ENCODE measurements around the gene EXOC4. TPM values are rescaled to one million over a fixed set of nuclear protein-coding genes. Genes with fewer than 3 reads are reported as not detected.

The EXOC4 gene
- total RNA-seq, 1 experiment from 2014 or later: 62.4 TPM

DNA sequence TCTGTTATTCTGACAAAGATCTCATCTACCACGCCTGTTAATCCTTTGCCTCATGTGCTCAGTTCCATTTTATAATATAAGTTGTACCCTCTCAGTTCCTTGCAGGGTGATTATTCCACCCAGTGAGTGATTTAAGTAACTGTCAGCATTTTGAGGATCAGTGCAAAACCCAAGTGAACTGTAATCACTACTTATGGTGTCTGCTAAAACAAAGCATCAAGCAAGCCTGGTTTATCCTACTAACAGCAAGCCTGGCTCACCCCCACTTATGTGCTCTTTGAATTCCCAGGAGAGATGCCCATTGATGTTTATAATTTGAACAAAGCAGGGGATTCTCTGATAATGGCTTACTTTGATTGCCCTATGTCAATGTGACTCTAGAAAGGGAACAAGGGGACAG, 687.5 kb downstream of the EXOC4 start:
- in situ Hi-C loops (cut with HindIII; ENCODE audit: low sequenced_read_pairs): no loop called here
- DNase-seq (ENCODE audit: low spot score): no peak

DNA sequence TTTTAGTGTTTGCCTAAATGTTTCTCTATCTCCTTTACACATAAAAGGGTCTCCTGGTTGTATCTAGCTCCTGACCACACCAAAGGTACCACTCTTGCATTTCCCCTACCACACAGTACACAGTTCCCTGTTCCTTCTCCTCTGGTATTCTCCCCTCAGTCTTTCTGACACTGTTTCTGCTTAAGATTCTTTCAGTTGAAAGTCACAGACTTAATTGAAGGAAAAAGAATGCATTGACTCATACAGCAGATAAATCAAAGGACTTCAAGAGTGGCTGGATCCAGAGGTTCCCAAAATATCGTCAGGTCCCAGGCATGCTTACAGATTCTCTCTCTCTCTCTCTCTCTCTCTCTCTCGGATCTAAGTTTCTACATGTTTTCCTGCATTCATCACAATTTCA, 688.6 kb downstream of the EXOC4 start:
- DNase-seq (ENCODE audit: low spot score): no peak
- in situ Hi-C loops (cut with HindIII; ENCODE audit: low sequenced_read_pairs): no loop called here

DNA sequence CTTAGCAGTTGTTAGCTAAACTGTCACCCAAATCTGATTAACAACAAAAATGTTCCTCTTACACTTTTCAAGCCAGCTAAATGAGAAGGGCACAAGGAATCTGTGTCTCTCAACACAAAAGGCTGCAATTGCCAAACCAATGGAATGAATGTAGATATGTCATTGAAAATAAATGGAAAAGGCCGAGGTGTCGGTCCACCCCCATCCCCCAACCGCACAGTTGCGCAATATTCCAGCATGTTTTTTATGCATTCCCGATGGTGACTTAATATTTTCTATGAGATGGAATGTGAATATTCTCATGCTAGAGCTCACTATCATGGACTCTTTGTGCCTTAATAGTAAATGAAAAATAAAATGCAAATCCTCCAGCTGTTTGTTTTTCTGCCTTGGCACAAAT, 692.6 kb downstream of the EXOC4 start:
- in situ Hi-C loops (cut with HindIII; ENCODE audit: low sequenced_read_pairs): no loop called here
- DNase-seq (ENCODE audit: low spot score): no peak

DNA sequence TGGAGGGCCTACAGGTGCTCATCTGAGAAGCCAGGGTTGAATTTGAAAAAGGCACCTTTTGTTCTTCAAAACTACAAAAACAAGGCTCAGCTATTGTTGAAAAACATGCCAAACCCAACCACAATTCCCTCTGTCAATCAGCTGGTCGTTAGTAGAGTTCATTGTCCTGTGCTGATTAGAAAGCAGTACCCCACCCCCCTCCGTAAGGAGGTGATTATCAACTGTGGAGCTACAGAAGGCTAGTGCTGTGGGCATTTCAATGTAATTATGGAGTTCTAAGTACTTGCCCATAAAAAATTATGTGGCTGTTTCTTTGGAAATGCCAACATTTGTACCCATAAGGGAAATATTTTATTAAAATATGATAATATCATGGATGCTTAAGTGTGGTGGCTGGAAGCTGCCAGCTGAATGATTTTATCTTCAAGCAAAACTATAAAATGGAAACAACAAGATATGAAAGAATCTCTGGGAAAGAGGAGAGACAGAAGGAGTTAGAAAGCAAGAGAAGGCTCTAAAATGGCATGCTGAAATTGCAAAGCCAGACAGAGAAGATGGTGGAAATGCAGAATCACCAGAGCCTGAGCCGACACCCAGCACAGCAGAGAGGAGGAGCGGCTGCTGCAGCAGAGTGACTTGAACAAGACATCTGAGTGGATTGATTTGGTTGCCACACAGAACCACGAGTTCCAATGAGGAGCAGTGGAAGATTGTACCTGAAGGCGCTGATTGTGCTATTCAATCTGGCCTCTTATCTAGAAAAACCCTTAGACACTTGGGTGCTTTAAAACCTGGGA, 694.8 kb downstream of the EXOC4 start:
- in situ Hi-C loops (cut with HindIII; ENCODE audit: low sequenced_read_pairs): no loop called here
- no peak for DNase-seq (ENCODE audit: low spot score)

DNA sequence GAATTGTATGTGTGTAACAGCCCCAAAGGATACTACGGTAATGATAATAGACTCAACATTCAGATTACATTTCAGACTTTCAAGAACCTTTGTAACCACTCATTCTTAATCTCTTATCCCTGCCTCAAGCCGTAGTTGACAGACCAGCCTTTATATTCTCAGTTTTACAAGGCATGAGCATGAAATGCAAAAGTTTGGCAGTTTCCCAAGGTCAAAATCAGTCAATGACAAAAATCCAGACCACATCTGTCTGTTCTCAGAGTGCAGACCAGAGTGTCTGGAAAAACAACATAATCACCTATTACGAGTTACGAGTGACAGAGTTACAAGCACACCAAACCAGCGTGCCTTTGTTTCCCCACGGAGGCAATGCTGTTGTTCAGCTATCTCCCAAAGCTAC, 695.7 kb downstream of the EXOC4 start:
- in situ Hi-C loops (cut with HindIII; ENCODE audit: low sequenced_read_pairs): no loop called here
- no peak for DNase-seq (ENCODE audit: low spot score)

DNA sequence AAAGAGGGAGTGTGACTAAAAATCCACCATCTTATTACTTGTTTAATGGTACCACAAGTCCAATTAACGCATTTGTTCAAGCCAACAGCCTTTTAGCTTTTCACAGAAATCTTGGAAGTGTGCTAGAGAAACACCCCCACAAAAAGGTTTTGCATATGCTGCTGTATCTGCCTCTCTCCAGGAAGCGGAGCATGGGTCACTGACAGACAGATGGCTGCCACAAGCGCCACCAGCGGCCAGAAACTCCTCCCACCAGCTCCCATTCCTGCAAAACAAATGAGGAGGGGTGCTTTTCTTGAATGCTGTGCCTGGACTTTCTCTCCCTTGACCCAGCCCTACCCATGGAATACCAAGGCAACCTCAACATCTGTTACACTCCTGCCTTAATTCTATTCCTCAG, 698.0 kb downstream of the EXOC4 start:
- DNase-seq (ENCODE audit: low spot score): peak; percentile 71
- in situ Hi-C loops (cut with HindIII; ENCODE audit: low sequenced_read_pairs): no loop called here

DNA sequence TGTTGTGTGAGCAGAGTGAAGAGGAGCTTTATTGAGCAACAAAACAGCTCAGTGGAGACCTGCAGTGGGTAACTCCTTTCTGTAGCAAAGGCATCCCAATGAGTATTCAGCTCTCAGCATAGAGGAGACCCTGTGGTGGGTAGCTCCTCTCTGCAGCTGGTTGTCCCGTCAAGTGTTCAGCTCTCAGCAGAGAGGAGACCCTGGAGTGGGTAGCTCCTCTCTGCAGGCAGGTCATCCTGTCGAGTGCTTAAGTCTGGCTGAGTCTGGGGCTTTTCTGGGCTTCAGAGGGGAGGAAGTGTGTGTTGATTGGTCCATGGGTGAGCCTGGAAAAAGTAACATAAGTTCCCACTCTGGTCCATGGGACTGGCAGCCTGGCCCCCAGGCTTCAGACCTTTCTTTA, 702.3 kb downstream of the EXOC4 start:
- in situ Hi-C loops (cut with HindIII; ENCODE audit: low sequenced_read_pairs): no loop called here
- no peak for DNase-seq (ENCODE audit: low spot score)

DNA sequence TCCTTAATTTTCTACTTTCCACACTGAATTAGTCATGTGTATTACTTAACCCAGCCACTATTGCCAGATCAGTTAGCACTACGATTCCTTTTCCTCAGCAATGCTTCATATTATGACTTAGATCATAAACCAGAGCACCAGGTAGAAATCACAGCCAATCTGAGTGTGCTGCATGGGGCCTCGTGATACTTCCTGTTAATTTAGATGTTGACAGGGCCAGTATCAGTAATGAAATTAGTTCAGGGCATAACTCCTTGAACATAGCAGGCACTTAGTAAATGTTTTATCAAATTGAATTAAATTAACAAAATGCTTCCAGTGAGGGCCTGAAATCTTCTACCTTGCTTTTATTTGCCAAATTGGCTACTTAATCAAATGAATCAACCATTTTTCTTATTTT, 705.0 kb downstream of the EXOC4 start:
- DNase-seq (ENCODE audit: low spot score): no peak
- in situ Hi-C loops (cut with HindIII; ENCODE audit: low sequenced_read_pairs): no loop called here

DNA sequence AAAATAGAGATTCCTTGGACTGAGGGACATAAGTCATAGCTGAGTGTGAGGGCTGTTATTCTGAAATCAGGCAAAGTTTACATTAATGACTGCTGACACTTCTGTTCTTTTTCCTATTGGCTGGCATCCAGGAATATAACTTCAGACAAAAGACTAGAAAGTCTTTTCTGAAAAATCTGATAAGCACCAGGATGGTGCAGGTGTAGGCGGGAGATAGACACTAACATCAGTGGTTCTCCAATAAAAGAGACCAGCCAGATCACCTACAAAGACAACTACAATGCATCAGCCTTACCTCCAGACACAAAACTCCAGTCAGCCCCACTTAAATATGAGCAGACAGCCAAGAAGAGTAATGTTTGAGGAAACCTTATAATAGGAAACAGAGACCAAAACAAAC, 705.9 kb downstream of the EXOC4 start:
- no peak for DNase-seq (ENCODE audit: low spot score)
- in situ Hi-C loops (cut with HindIII; ENCODE audit: low sequenced_read_pairs): no loop called here

DNA sequence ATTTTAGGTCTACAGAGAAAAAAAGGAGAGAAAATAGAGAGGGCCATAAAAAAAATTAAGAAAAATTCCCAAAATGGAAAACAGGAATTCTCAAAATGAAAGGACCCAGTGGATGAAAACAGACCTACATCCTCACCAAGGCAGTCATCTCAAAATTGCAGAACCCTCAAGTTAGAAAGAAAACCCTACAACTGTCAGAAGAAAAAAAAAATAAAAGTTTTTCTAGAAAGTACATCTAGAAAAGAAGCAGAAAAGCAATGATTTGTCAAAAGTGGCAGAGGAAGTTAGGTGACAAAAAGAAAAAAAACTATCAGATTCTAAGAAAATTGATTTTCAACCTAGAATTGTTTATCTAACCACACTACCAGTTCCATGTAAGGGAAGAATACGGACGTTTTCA, 706.6 kb downstream of the EXOC4 start:
- in situ Hi-C loops (cut with HindIII; ENCODE audit: low sequenced_read_pairs): no loop called here
- DNase-seq (ENCODE audit: low spot score): no peak

DNA sequence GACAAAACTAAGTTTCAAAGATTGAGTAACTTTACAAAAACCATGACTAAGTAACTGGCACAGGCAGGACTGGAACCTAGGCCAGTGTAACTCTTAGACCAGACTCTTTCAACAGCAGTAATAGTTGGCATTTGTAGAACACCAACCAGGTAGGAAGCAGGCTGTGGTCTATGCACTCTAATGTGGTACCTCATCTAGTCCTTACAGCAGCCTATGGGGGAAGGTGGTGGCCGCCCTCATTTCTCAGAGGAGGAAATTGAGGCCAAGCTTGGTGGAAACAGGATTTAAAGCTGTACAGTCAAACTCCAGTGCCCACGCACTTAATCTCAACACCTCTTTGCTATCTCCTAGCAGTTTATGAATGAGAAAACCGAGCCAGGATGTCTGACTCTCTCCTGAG, 708.8 kb downstream of the EXOC4 start:
- DNase-seq (ENCODE audit: low spot score): no peak
- in situ Hi-C loops (cut with HindIII; ENCODE audit: low sequenced_read_pairs): no loop called here

DNA sequence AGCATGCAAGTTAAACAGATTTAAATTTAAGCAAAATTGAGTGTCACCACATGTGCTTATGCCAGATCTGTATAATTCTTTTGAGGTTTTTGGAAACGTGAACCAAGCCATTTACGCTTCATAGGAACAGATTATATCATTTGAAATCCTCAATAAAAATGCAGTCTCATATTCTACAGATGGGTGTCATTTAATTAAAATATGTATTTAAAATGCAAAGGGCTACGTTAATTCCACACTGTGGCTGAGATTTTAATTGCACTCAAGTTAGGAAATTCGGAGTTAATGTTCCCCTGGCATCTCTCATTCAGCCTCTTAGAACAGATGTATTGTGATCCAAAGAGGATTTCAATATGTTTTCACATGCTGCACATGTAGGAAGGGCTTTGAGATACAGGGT, 709.8 kb downstream of the EXOC4 start:
- no peak for DNase-seq (ENCODE audit: low spot score)
- in situ Hi-C loops (cut with HindIII; ENCODE audit: low sequenced_read_pairs): no loop called here

DNA sequence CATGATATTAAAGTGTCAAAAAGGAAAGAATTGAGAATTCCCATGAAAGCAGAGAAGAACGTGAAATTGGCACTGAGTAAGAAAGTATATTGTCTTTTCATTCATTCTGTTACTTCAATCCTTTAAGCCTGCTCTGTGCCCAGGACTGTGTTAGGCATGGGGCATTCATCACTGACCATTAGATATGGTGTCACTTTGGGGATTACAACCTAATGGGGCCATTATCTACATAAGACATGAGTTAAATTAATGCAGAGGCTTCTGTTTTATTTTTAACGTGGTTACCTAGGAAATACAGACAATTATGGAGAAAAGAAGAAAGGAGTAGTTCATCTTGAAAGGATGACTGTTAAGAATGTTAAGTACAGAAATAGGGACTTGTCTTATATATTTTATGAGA, 710.8 kb downstream of the EXOC4 start:
- in situ Hi-C loops (cut with HindIII; ENCODE audit: low sequenced_read_pairs): no loop called here
- DNase-seq (ENCODE audit: low spot score): no peak

DNA sequence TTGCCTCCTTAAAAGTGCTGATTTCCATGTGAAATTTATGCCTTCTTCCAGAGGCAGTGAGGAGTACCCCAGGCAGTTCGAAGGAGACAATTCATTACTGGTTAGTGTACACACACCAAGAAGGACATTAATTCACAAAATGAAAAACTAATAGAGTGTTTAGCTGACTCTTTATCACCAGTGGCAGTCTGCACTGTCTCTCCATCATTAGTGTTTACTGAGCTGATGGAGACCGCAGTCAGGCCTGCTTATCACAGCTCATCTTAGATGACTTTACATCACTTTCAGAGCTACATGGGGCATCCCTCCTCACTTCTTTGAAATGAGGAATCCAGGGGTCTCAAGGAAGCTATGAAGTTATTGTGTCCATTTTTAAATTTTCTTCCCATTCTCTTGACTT, 718.7 kb downstream of the EXOC4 start:
- in situ Hi-C loops (cut with HindIII; ENCODE audit: low sequenced_read_pairs): no loop called here
- no peak for DNase-seq (ENCODE audit: low spot score)

DNA sequence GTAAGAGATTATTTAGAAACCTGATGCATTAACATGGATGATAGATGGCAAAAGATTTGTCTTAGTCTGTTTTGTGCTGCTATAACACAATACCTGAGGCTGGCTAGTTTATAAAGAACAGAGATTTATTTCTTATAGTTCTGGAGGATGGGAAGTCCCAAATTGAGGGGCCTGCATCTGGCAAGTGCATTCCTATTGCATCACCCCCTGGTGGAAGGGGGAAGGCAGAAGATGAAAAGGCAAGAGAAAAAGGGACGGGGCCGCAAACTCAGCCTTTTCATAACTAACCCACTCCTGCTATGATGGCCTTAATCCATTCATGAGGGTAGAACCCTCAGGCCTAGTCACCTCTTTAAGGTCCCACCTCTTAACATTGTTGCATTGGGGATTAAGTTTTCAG, 720.8 kb downstream of the EXOC4 start:
- in situ Hi-C loops (cut with HindIII; ENCODE audit: low sequenced_read_pairs): no loop called here
- DNase-seq (ENCODE audit: low spot score): no peak

DNA sequence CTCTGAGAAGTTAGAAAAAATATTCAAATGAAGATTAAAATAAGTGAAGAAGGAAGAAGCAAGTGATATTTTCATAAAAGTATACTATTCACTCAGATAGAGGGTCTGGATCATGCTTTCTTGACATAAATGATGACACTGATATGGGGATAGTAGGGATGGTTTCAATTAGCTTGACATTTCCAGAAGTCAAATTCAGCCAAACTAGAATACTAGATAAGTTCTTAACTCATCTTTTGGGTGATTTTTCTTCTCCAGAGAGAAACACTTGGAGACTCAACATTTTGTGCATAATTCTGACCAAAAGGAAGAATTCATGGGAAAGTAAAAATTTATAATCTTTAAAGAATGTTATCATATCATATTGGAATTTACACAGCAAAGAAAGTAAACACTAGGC, 722.3 kb downstream of the EXOC4 start:
- in situ Hi-C loops (cut with HindIII; ENCODE audit: low sequenced_read_pairs): no loop called here
- no peak for DNase-seq (ENCODE audit: low spot score)

DNA sequence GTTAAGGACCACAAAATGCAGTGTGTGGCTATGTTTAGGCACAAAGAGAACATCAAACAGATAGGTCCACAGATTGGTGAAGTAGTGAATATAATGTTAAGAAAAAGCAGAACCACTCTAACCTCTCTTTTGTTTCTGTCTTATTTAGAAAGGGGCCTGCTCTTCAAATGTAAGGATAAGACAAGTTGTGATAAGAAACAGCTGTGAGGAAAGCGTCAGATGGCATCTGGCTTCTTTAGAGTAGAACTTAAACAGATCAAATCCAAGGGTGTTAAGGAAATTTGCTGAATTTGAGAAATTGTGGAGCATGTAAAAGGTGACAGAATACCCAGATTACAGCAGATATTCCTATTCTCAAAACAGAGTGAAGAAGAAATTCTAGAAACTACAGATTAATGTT, 723.3 kb downstream of the EXOC4 start:
- in situ Hi-C loops (cut with HindIII; ENCODE audit: low sequenced_read_pairs): no loop called here
- DNase-seq (ENCODE audit: low spot score): no peak

DNA sequence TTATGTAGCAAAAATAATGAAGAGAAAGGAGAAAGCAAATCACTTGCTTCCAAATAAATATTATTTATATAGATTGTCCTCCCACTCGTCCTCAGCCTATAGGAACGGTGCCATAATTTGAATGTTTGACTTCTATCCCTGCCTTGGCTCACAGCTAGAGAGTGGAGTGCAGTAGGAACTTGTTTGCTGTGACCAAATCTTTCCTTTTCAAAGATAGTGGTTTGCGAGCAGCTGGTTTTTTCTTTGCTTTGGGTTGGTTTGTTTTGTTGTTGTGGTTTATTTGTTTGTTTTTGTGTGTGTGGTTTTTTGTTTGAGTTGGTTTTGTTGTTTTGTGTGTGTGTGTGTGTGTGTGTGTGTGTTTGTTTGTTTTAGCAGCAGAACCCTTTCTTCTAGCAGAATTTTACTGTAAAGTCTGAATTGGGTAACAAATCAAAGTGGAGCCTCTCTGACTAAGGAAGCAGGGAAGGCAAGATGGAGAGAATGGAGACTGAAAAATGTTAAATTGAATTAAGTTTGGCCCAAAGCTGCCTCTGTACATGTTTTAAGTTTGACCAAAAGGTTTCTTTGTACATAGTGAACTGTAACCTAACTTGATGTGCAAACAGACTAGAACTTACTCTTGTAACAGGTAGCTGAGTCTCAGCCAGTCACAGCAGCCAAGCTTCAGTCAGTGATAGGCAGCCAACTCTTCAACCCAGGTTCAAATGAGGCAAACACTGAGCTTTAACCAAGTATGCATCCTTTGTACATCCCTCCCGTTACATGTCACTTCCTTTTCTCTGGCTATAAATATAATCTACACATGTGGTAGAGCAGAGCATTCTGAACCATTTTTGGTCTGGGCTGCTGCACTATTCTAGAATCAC, 724.8 kb downstream of the EXOC4 start:
- in situ Hi-C loops (cut with HindIII; ENCODE audit: low sequenced_read_pairs): no loop called here
- no peak for DNase-seq (ENCODE audit: low spot score)

DNA sequence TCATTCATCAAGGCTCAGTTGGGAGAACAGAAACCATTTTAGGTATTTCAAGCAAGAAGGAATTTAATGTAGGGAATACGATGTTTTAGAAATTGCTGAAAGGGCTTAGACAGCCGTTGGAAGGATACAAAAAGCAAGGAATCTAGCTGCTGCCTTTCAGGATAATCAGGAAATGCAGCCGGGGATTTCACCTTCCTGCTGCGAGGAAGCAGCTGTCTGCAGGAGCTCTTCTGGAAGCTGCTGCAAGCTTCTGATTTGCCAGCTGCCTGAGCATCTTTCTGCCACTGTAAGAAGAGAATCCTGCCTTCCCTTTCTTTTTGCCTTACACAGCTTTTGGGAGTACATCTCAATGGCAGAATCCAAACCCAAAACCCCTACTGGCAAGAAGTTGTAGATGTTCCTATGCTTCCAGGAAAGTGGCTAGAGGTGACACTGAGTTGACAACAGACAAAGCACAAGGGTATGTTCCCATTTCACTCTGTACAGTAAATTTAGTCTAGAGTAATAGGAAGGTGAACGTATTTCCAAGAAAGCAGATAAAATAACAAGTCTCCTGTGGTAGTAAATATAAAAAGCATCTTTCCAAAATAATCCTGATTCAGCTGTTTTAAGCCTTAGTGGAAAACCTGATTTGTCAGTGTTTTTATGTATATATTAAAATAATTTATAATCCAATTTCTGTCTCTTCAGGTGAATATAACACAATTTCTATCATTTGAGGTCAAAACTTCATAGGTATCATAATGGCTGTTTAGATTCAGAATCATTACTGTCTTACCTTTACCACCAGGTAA, 725.8 kb downstream of the EXOC4 start:
- DNase-seq (ENCODE audit: low spot score): no peak
- in situ Hi-C loops (cut with HindIII; ENCODE audit: low sequenced_read_pairs): no loop called here

DNA sequence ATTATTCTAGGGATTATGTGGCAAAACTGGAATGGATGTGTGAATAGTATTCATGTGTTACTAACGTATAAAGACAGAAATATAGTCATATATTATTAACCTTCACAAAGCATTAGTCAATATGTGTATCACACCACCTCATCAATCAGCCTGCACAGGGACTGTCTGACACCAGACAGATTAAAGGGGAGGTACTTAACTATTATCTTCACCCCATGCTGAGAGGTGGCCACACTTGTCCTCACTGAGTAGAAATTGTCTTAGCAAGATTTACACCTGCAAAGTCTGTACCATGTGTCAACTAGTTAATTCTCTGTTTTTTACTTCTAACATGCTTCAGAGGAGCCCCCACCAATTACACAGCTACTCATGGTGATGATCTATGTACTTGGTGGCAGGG, 727.9 kb downstream of the EXOC4 start:
- in situ Hi-C loops (cut with HindIII; ENCODE audit: low sequenced_read_pairs): no loop called here
- DNase-seq (ENCODE audit: low spot score): no peak

Measured in G401 (cell line).